DMS 273 (cell line): Measurements from ENCODE around the gene PLEKHM3.
"Not testable (repeated sequence)": the region's sequence is repeated elsewhere in the genome, so short reads cannot be mapped to it uniquely, and the experiment has no call there.

ENCODE experiments used
- DNase-seq: peaks from one replicate; lab custom pipeline; 2025; ENCODE audit not compliant: unreplicated experiment; lab: John Stamatoyannopoulos, UW

Gene PLEKHM3

GRCh38 chr2:208037564-208038487 is 12.5 kb upstream of the PLEKHM3 start:
- no peak for DNase-seq

GRCh38 chr2:208036357-208036756 is 11.0 kb upstream of the PLEKHM3 start:
- DNase-seq = no peak

DNA sequence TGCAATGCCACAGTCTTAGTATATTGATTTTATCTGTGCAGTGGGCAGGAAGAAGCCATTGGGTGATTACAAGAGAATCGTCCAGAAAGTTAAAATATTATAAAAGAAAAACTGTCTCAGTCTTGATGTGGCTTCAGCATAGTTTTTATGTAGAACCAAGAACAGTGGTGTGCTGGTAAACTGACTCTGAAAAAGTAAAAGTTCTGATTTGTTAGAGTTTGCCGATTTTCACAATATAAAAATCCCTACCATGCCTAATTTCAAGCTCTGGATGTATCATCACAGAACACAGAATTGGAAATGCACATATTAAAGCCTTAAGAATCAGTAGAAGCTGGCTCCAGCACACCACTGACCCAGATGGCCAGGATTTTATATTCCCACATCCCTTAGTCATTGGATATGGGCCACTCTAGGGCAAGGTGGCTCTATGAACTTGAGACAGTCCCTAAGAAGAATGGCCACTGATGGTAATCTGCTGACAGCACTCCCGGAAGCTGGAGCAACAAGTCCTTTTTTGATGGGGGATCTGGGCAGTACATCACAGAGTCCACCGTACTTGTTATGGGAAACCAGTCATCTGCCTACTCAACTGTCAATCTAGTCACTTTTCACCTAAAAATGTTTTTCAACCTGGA is 9.3 kb upstream of the PLEKHM3 start:
- no peak for DNase-seq

- peak; percentile 42 for DNase-seq
Measured at GRCh38 chr2:208033701-208034502, 8.6 kb upstream of the PLEKHM3 start.

- no peak for DNase-seq
Measured at GRCh38 chr2:208031608-208032019, 6.3 kb upstream of the PLEKHM3 start.

DNA sequence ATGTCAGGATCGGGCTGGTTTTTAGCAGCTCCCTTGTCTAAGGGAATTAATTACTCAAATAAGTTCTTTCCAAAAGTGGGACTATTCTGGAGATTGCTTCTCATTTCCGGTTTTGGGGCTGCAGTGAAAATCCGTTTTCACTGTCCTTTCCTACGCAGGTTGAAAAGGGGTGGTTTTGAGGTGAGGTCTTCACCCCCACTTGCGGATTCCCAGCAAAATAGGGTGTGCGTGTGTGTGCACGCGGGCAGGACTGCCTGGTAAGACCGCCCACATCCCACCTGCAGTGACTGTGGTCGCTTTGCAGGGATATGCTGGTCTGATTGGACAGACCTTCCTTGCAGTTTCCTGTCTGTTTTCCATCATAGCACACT is 472 bp upstream of the PLEKHM3 start:
- DNase-seq = peak; percentile 38

- no peak for DNase-seq
Measured at GRCh38 chr2:208024091-208024490, 1.2 kb downstream of the PLEKHM3 start.

DNA sequence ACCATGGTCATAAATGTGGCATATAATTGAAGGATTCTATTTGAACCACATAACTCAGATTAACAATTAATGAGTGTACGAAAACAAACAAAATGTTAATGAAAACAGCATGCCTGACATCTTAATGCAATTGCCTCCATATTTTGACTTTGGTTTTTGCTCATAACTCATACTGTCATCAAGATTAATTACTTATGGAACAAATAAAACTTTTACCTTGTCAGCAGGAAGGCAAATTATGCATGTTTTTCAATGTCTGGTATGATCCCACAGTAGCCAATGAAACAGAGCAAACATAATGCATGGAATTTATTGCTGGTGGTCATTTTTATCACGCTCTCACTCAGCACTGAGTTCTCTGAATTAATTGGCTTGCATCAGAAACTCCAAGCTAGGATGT is 5.1 kb downstream of the PLEKHM3 start:
- DNase-seq = no peak

GRCh38 chr2:208018124-208018712 is 7.1 kb downstream of the PLEKHM3 start:
- DNase-seq = not testable (repeated sequence)

DNA sequence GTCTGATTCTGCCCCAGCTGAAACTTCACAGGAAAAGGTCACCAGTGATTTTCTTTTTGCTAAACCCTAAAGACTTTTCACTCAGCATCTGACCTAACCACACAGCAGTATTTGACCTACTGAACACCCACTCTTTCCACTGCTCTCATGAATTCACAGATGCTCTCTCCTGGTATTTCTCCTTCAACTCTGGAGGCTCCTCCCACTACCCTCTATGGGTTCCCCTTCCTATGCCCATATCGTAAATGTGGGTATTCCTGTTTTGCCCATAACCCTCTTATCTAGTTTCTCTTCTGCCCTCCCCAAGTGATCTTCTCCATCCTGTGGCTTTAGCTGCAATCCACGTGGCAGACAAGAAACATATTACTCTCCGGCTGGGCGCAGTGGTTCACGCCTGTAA is 7.6 kb downstream of the PLEKHM3 start:
- DNase-seq = no peak

GRCh38 chr2:208015475-208015874 is 9.9 kb downstream of the PLEKHM3 start:
- DNase-seq = no peak

- no peak for DNase-seq
Measured at GRCh38 chr2:208013285-208014178, 11.8 kb downstream of the PLEKHM3 start.

DNA sequence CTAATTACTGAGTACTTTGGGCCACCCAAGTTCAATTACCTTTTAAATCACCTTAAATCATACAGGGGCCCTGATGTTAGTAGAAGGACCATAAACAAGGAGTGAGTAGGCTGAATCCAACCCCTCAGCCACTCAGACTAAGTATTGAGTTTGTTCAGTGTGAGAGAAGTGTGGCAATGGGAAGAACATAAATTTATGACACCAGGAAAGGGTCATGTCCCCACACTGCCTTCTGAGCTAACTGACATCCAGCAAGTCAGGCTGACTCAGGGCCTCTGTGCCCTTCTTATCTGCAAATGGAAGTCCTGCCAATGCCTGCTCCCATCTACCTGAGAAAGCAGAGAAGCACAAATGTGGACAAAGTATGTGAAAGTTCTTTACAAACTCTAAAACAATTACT is 12.9 kb downstream of the PLEKHM3 start:
- DNase-seq = no peak

GRCh38 chr2:208010506-208010905 is 14.8 kb downstream of the PLEKHM3 start:
- DNase-seq = no peak

GRCh38 chr2:208006833-208007232 is 18.5 kb downstream of the PLEKHM3 start:
- DNase-seq = no peak

GRCh38 chr2:208006337-208006736 is 19.0 kb downstream of the PLEKHM3 start:
- DNase-seq = no peak

GRCh38 chr2:208001924-208002323 is 23.4 kb downstream of the PLEKHM3 start:
- DNase-seq = no peak

DNA sequence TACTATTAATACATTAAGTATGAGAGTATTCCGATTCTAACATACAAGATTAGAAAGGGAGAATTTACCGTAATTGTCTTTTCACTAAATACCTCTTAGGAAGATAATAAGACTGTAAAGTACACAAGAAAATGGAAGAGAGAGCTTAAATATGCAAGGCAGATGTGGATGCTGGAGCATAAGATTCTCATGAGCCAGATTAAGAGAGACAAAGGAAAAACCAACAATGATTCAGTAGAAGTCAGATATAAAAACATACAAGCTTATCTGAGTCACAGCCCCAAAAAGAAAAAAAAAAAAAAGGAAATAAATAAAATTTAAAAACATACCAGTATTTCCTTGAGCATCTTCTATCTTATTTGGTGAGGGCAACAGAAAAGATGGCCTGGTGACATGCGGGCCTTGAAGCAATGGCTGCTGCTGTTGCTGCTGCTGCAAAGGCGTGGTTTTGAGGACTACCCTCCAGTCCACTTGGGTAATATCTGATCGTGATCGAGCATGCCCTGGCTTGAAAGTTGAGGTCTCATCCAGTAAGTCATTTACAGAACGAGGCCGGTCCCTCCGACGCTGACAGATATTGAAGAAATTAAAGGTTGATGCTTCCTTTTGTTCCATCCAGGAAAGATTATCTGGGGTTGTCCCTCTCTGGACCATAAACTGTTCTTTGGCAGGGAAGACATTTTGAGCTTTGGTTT is 24.5 kb downstream of the PLEKHM3 start:
- DNase-seq = no peak

DNA sequence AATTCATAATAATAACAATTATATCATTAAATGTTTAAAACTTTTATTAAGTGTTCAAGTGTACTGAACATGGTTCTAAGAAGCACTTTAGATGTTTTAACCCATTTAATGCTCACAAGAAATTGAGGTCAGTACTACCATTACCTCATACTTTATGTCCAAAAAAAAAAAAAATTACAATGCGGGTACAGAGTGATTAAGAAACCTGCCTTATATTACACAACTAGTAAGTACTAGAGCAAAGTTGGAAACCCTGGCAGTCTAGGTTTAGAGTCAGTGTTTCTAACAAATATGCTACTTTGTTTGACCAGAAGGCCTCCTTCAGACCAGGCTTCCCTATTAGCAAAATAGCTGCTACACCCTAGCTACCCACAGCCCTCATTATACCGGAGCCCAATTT is 28.5 kb downstream of the PLEKHM3 start:
- no peak for DNase-seq

- no peak for DNase-seq
Measured at GRCh38 chr2:207995887-207996286, 29.4 kb downstream of the PLEKHM3 start.
